ENCODE measurements around the gene PPP6R1. TPM values are rescaled to one million over a fixed set of nuclear protein-coding genes. Genes with fewer than 3 reads are reported as not detected.
A peak's percentile ranks its signal among the peaks of the same experiment; 100 is the strongest.

PPP6R1 gene
- total RNA-seq, 1 experiment from 2014 or later: 79.7 TPM

GRCh38 chr19:55270172-55270942, 11.5 kb upstream of the PPP6R1 start:
- no peak overlapping the region for H2BK15ac ChIP-seq (ENCODE audit: low read depth, low read length)
- H3K14ac ChIP-seq (ENCODE audit: insufficient read depth, low read length): no peak overlapping the region
- no peak overlapping the region for H3K27ac ChIP-seq (ENCODE audit: insufficient read length, low read depth, low read length)
- H2BK5ac ChIP-seq (ENCODE audit: insufficient read length, low read length): no peak overlapping the region
- Mint-ChIP-seq H3K4me1 (peaks cover 0 to 4% of the 10 kb centered on the region in 2 experiments; a peak in 1 of 4 replicates), H3K4me3 (no peak overlapping the region), H3K36me3 (ENCODE audit: insufficient read depth in 1 of 3, low read depth in 3 of 3) (peaks cover 9 to 26% (median 18%) of the 10 kb centered on the region in 3 experiments), H3K9me3 (peaks cover 8 to 10% of the 10 kb centered on the region in 2 experiments), H3K27ac (peak overlapping the region in 1 of 3 experiments; percentile 34; a peak in 1 of 7 replicates), H3K27me3 (ENCODE audit: low read depth) (no peaks in the 10 kb centered on the region; the same call in 1 of the 2 replicates)
- H3K79me1 ChIP-seq (ENCODE audit: insufficient read depth, low read depth, low read length, poor library complexity, severe bottlenecking): no peaks in the 10 kb centered on the region
- H3K4me1 ChIP-seq (ENCODE audit: insufficient read depth, low read length): no peaks in the 10 kb centered on the region
- DNase-seq: no peak
- no peak overlapping the region for H3K9ac ChIP-seq (ENCODE audit: extremely low read depth, insufficient read length, low read length)
- H3K79me2 ChIP-seq (ENCODE audit: insufficient read depth, low read length): no peaks in the 10 kb centered on the region
- no peak overlapping the region for H3K56ac ChIP-seq (ENCODE audit: insufficient read length, low read depth, low read length)
- no peak overlapping the region for H3K4ac ChIP-seq (ENCODE audit: low read depth, low read length)
- H3K23me2 ChIP-seq (ENCODE audit: insufficient read length, low read depth, low read length, poor library complexity, severe bottlenecking): no peaks in the 10 kb centered on the region
- no peak overlapping the region for H2AK5ac ChIP-seq (ENCODE audit: insufficient read length, low read length)
- no peak overlapping the region for H3K23ac ChIP-seq (ENCODE audit: insufficient read length, low read depth, low read length)
- H3K27me3 ChIP-seq (ENCODE audit: insufficient read depth, low read length): no peaks in the 10 kb centered on the region
- H2BK20ac ChIP-seq (ENCODE audit: low read depth, low read length, poor library complexity, severe bottlenecking): no peak overlapping the region
- WGBS (ENCODE audit: extremely low coverage, insufficient read length, low lambda C conversion rate): 100% methylated on average over 3 of the region's 25 CpGs
- no peak overlapping the region for H2BK12ac ChIP-seq (ENCODE audit: insufficient read length, low read depth, low read length)
- no peak overlapping the region for H3T11ph ChIP-seq (ENCODE audit: low read length)
- H4K5ac ChIP-seq (ENCODE audit: insufficient read length, low read depth, low read length): peak overlapping the region; percentile 10
- TF ChIP-seq CTCF (conservative IDR thresholded peaks at IDR 0.05): no peak
- no peak overlapping the region for H2AFZ ChIP-seq (ENCODE audit: low read length)
- H4K8ac ChIP-seq (replicated peaks; ENCODE audit: insufficient read length, low read depth, low read length): no peak overlapping the region
- H3K18ac ChIP-seq (ENCODE audit: insufficient read length, low read depth, low read length): no peak overlapping the region
- no peak overlapping the region for H4K91ac ChIP-seq (ENCODE audit: insufficient read length, low read depth, low read length)
- no peak overlapping the region for H3K4me2 ChIP-seq (ENCODE audit: insufficient read depth, insufficient read length, low read length)
- no peaks in the 10 kb centered on the region for H4K20me1 ChIP-seq (ENCODE audit: control insufficient read depth, insufficient read depth, insufficient read length)
- peaks cover 8% of the 10 kb centered on the region for H3K9me3 ChIP-seq (ENCODE audit: control insufficient read depth, low read depth, low read length)
- no peak overlapping the region for H2BK120ac ChIP-seq (ENCODE audit: low read depth, low read length, poor library complexity, severe bottlenecking)

Measured in H9 (cell line).